Immature natural killer cell (primary cell): ENCODE data around the gene DCAF17. TPM values are rescaled to one million over a fixed set of nuclear protein-coding genes. Genes with fewer than 3 reads are reported as not detected.
"Not testable (repeated sequence)": the region's sequence is repeated elsewhere in the genome, so short reads cannot be mapped to it uniquely, and the experiment has no call there.

ENCODE experiments used
- DNase-seq, 3 donors: peaks; one replicate each; pipeline ENCODE4 v3.0.0; 2022; ENCODE audit warnings: mixed read lengths in 1 of 3
- H3K27ac Mint-ChIP-seq, 6 donors: one replicate each; pipeline ENCODE4 v1.8.0; 2020; ENCODE audit warnings: mixed read lengths in 6 of 6, mild to moderate bottlenecking in 5 of 6, inconsistent platforms in 4 of 6, moderate library complexity in 3 of 6
- H3K27me3 Mint-ChIP-seq, 3 donors: one replicate each; pipeline ENCODE4 v1.8.0; 2020 to 2021; ENCODE audit warnings: low read depth in 3 of 3, mild to moderate bottlenecking in 3 of 3, mixed read lengths in 3 of 3, moderate library complexity in 3 of 3, inconsistent platforms in 1 of 3
- H3K36me3 Mint-ChIP-seq, 3 donors: one replicate each; pipeline ENCODE4 v1.8.0; 2020; ENCODE audit warnings: mixed read lengths in 3 of 3, inconsistent platforms in 2 of 3, mild to moderate bottlenecking in 2 of 3
- H3K4me1 Mint-ChIP-seq, 2 donors: one replicate each; pipeline ENCODE4 v1.8.0; 2020; ENCODE audit warnings: inconsistent platforms in 2 of 2, mild to moderate bottlenecking in 2 of 2, mixed read lengths in 2 of 2, moderate library complexity in 1 of 2
- H3K4me3 Mint-ChIP-seq, 5 donors: one replicate each; pipeline ENCODE4 v1.8.0; 2020; ENCODE audit warnings: mild to moderate bottlenecking in 5 of 5, mixed read lengths in 5 of 5, inconsistent platforms in 3 of 5, moderate library complexity in 3 of 5
- H3K9me3 Mint-ChIP-seq, 6 donors: one replicate each; pipeline ENCODE4 v1.8.0; 2020; ENCODE audit warnings: mild to moderate bottlenecking in 6 of 6, mixed read lengths in 6 of 6, inconsistent platforms in 4 of 6, moderate library complexity in 3 of 6
- polyA plus RNA-seq, 3 donors: library from polyadenylated mRNA; unstranded; fragments of 300-500 nt; fragmentation: Illumina TruSeq; gene quantifications; one replicate each; pipeline ENCODE4 v1.2.3, GENCODE V29; 2021

Gene DCAF17
- polyA plus RNA-seq, 3 donors from 2014 or later, result 12.7 to 17.8 (median 16.4) TPM

DNA sequence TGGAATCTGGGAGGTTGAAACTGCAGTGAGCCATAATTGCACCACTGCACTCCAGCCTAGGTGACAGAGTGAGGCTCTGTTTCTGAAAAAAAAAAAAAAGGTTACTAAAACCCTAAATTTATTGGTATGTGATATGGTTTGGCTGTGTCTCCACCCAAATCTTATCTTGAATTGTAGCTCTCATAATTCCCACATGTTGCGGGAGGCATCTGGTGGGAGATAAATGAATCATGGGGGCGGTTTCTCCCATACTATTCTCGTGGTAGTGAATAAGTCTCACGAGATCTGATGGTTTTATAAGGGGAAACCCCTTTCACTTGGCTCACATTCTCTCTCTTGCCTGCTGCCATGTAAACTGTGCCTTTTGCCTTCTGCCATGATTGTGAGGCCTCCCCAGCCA lies 19.4 kb upstream of the DCAF17 start:
- H3K27ac Mint-ChIP-seq, DNase-seq, H3K4me3 Mint-ChIP-seq, H3K9me3 Mint-ChIP-seq, H3K36me3 Mint-ChIP-seq, H3K4me1 Mint-ChIP-seq, H3K27me3 Mint-ChIP-seq: not testable (repeated sequence)

DNA sequence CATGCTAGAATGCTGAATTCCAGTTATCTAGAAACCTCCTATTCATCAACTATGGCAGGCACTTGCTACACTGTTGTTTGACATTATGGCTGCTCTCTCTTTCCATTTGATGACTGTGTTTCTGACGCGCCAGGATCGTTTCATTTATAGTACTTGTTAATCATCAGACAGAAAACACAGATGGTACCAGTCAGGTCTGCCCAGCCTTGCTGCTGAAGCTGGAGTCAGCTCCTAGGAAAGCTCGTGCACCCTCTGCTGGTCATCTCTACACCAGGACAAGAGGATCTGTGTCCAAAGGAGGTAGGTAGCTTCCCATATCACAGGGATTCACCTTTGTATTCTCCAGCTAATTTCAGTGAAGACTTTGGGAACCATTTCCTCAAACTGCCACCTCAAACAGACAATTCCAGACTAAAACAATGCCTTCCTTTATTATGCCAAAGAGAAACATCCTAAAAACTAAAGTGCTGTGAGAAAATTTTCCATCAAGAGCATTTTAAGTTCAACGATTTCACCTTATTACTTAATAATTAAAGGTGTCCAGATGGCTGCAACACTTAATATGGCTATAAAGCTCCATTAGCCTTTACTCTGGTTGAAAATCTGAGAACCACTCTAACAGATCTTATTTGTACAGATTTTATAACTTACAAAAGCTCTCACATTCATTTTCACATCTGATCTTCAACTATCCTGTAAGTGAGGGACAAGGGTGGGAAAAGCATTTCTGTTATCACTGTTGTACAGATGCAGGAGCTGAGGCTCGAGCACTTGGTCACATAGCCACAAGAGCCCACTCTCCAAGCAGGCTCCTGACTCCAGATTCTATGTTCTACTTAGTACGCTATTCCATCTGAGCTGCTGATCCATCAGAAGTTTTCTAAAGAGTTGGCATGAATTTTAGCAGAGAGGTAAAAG lies 17.8 kb upstream of the DCAF17 start:
- peak; percentile 45 to 62 (median 61) for DNase-seq
- H3K4me3 Mint-ChIP-seq, result no peak overlapping the region
- H3K9me3 Mint-ChIP-seq, result no peaks in the 10 kb centered on the region
- H3K27me3 Mint-ChIP-seq, result peaks cover 0 to 2% (median 0%) of the 10 kb centered on the region in 3 donors
- H3K36me3 Mint-ChIP-seq, result peaks cover 0 to 3% (median 0%) of the 10 kb centered on the region in 3 donors
- H3K4me1 Mint-ChIP-seq, result peaks cover 8 to 17% of the 10 kb centered on the region in 2 donors
- peak overlapping the region in 3 of 6 donors; percentile 1 to 37 (median 1) for H3K27ac Mint-ChIP-seq

DNA sequence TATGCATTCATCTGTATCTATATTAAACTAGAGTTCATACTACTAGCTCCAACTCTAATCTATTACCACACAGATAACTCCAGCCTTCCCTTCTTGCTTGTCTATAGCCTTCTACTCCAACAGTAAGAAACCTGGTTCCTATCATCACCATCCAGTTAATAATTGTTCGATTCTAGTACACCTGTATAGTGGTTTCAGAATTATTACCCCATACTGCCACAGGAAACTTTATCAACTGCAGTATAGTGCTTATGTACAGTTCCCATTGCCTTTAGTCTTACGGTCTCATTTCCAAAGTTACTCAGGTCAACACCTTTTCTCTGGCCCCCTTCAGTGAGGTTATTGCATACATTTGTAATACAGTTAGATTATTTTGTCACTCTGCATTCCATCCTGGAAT lies 14.7 kb upstream of the DCAF17 start:
- no peak for DNase-seq
- Mint-ChIP-seq H3K27ac (no peak overlapping the region), H3K4me1 (peaks cover 8 to 18% of the 10 kb centered on the region in 2 donors), H3K36me3 (peaks cover 0 to 12% (median 11%) of the 10 kb centered on the region in 3 donors), H3K9me3 (peaks cover 0 to 5% (median 0%) of the 10 kb centered on the region in 6 donors), H3K27me3 (peaks cover 0 to 6% (median 0%) of the 10 kb centered on the region in 3 donors), H3K4me3 (no peak overlapping the region)

DNA sequence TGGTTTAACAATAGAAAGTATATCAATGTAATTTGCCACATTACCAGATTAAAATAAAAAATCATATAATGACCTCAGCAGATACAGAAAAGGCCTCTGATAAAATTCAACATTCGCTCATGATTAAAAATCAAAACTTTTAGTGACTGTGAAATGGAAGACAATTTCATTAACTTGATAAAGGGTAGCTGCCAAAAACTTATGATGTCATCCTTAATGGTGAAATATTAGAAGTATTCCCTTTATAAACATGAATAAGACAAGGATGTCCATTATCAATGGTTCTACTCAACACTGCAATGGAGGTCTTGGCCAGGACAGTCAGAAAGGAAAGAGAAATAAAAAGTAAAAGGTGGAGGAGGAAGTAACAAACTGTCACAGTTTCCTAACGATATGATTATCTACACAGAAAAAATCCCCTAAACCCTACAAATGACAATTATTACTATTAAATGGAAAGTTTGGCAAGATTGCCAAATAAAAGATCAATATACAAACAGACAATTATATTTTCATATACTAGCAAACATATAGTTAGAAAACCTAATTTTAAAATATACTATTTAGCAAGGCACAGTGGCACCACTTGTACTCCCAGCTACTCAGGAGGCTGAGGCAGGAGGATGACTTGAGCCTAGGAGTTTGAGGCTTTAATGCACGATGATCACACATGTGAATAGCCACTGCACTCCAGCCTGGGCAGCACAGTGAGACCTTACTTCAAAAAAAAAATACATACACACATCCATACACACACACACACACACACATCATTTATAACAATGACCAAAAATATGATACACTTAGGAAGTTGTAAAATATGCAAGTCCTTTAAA lies 13.1 kb upstream of the DCAF17 start:
- no peak for DNase-seq
- Mint-ChIP-seq H3K4me3 (no peak overlapping the region), H3K27ac (peak overlapping the region in 2 of 6 donors; percentile 3 to 42)

DNA sequence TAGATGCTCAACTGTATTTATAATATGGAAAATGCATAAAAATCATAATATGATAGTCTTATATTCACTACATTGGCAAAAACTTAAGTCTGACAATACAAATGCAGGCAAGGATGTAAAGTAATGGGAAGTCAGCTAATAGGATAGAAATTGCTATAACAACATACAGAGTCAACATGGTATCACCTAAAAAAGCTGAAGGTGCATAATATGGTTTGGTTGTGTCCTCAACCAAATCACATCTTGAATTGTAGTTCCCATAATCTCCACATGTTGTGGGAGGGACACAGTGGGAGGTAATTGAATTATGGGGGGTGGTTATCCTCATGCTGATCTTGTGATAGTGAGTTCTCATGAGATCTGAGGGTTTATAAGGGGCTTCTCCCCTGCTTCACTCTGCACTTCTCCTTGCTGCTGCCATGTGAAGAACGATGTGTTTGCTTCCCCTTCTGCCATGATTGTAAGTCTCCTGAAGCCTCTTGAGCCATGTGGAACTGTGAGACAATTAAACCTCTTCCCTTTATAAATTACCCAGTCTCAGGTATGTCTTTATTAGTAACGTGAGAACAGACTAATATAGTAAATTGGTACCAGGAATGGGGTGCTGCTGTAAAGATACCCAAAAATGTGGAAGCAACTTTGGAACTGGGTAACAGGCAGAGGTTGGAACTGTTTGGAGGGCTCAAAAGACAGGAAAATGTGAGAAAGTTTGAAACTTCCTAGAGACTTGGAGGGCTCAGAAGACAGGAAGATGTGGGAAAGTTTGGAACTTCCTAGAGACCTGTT lies 11.1 kb upstream of the DCAF17 start:
- H3K9me3 Mint-ChIP-seq, DNase-seq, H3K4me3 Mint-ChIP-seq, H3K27me3 Mint-ChIP-seq, H3K27ac Mint-ChIP-seq: not testable (repeated sequence)
- peaks cover 4 to 17% (median 16%) of the 10 kb centered on the region in 3 donors for H3K36me3 Mint-ChIP-seq
- H3K4me1 Mint-ChIP-seq, result peaks cover 4 to 11% of the 10 kb centered on the region in 2 donors

More for the DNA sequence above, 13.1 kb upstream of the DCAF17 start:
- H3K9me3 Mint-ChIP-seq, result peaks cover 0 to 5% (median under 1%) of the 10 kb centered on the region in 6 donors
- peaks cover 4 to 17% (median 16%) of the 10 kb centered on the region in 3 donors for H3K36me3 Mint-ChIP-seq
- peaks cover 5 to 15% of the 10 kb centered on the region in 2 donors for H3K4me1 Mint-ChIP-seq
- peaks cover 0 to 6% (median 2%) of the 10 kb centered on the region in 3 donors for H3K27me3 Mint-ChIP-seq

DNA sequence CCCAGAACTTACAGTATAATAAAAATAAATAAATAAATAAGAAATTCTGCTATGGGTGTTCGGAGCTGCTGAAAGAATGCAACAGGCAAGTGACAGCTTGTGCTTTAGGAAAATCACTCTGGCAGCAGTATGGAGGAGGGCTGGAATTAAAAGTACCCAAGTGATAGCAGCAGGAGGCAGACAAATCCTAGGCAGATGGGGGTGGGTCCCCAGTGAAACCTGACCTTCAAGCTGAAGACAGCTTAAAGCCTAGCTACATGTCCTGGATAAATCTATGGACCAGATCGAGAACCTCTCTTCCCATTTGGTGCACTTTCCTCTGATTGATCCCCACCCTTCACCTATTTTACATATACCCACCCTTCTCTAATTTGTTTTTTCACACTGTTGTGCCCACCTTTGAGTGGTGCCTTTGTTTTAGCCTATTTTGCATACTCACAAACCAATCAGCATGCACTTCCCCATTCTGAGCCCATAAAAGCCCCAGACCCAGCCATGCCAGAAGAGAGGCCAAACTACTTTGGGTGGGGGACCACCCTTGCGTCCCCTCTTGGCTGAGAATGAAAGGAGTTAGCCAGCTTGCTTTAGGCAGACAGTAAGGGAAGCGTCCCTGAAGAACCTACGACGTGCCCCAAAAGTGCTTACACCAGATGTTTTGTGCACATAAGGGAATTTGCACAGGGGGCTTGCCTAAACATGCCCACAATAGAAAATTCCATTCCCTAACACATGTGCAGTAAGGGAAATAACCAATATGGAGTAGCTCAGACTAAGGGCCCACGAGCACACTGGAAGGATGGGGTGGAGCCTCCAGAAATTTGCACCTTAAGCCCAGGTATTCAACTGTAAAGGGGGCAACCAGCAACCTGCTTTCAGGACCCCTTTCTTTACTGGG lies 3.3 kb upstream of the DCAF17 start:
- Mint-ChIP-seq H3K27me3 (peaks cover 2 to 7% (median 2%) of the 10 kb centered on the region in 3 donors), H3K4me3 (no peak overlapping the region), H3K9me3 (no peaks in the 10 kb centered on the region), H3K36me3 (peaks cover 0 to 3% (median 0%) of the 10 kb centered on the region in 3 donors), H3K27ac (no peak overlapping the region), H3K4me1 (peaks cover 23 to 28% of the 10 kb centered on the region in 2 donors)
- DNase-seq, result no peak

DNA sequence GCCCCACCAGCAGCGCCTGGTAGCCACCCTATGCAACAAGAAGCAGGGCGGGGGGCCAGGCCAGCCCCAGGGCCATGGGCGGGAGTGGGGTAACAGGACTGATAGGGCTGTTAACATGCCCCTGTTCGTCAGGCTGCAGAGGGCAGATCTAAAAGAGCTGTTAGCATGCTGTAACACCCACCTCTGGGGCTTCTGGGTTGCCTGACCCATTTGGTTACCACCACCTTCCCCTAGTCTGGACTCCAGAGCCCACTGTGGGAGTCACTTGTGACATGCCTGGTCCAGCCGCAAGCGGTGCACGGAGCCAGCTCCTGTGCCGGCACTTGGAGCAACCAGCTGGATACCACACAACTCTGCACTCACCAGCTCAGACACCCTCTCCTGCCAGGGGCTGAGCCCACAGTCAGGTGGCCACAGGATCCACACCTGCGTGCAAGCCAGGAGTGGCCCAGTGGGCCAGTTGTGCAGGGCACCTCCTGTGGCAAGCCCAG lies 2.3 kb upstream of the DCAF17 start:
- Mint-ChIP-seq H3K4me3 (no peak overlapping the region), H3K36me3 (peaks cover 0 to 7% (median 4%) of the 10 kb centered on the region in 3 donors), H3K27me3 (peaks cover 2 to 7% (median 2%) of the 10 kb centered on the region in 3 donors), H3K4me1 (peaks cover 24 to 31% of the 10 kb centered on the region in 2 donors), H3K9me3 (no peaks in the 10 kb centered on the region), H3K27ac (no peak overlapping the region)
- DNase-seq, result no peak

DNA sequence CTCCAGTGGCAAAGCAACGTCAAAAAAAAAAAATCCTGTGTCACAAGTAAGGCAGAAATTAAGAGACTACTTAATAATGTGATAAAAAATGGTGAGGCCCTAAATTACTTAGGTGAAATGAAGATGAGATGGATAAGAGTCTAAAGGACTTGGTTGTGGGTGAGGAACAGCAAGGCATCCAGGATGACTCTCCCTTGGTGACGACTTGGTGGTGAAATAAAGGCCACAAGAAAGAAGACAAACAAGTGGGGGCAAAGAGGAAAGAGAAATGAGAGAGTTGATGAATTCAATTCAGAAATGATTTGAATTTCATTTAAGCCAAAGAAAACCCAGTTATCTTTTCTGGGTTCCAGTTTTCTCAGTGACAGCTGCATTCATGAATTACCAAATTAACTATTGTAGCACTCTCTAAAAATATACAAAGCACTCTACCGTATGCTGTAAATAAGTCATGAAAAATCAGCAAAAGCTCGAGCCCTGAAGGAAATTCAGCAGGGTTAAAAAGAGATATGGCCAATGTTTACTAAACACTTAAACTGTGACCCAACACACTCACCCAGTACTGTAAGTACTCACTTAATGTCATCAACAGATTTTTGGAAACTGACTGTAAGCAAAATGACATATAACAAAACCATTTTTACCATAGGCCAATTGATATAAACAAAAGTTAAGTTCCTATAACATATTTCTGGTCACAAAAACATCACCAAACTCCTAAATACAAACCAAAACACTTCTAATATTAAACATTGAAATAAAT lies 1.6 kb upstream of the DCAF17 start:
- Mint-ChIP-seq H3K27ac (peak overlapping the region in 4 of 6 donors; percentile 25 to 90 (median 84)), H3K36me3 (peaks cover 3 to 13% (median 11%) of the 10 kb centered on the region in 3 donors), H3K27me3 (peaks cover 2 to 5% (median 2%) of the 10 kb centered on the region in 3 donors), H3K9me3 (no peaks in the 10 kb centered on the region), H3K4me3 (peak overlapping the region; percentile 87 to 97 (median 91)), H3K4me1 (peaks cover 25 to 35% of the 10 kb centered on the region in 2 donors)
- no peak for DNase-seq

DNA sequence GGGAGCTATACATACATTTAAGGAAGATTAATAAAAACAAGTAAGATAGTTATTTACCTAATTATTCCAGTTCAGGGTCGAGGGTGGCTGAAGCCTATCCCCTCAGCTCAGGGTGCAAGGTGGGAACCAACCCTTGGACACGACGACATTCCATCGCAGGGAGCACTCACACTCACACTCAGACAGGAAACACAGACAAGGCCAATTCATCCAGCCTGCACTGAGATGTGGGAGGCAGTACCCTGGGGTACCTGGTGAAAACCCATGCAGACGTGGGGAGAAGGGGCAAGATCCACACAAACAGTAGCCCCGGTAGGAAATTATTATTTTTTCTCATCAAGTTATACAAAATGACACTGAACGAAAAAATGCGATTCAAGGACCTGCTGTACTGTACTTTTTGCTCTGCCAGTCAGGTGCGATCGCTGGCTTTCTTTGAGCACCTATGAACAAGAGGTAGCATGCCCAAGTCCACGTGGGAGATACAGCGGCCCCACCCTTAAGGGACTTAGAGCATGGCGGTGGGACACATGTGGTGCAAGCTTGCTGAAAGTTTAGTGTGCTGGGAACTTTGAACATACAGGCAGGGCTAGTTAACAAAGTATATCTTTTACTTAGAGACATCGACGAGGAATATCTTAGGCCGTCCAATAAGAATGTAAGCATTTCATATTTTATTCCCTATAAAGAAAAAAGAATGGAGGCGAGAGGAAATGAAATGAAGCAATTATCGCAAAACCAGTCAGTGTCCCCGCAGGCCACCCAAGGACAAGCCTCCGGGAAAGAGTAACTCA lies 860 bp upstream of the DCAF17 start:
- H3K36me3 Mint-ChIP-seq, result peaks cover 9 to 21% (median 18%) of the 10 kb centered on the region in 3 donors
- DNase-seq, result peak in 1 of 3 donors; percentile 1
- H3K27me3 Mint-ChIP-seq, result peaks cover 2 to 5% (median 2%) of the 10 kb centered on the region in 3 donors
- H3K4me1 Mint-ChIP-seq, result peaks cover 27 to 43% of the 10 kb centered on the region in 2 donors
- H3K27ac Mint-ChIP-seq, result peak overlapping the region; percentile 87 to 96 (median 95)
- no peaks in the 10 kb centered on the region for H3K9me3 Mint-ChIP-seq
- H3K4me3 Mint-ChIP-seq, result peak overlapping the region; percentile 87 to 97 (median 91)

DNA sequence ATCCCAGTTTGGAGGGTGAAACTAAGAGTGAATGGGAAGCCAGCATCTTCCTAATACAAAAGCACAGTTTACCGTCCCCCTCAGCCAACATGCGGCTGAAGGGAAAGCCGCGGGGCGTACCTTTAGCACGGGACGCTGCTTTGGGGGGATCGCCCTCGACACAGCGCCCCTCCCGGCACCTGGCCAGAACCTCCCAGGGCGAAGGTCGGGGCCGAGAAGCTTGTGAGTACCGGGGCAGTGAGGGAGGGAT lies 338 bp upstream of the DCAF17 start, which contains the start of gene METTL8:
TSS of gene METTL8 (minus strand) at position 228 of the 250 bp plus-strand sequence. CDS start 41,805 bp downstream, outside the sequence.
- Mint-ChIP-seq H3K27ac (peak within 1 kb of the TSS; percentile 90 to 96 (median 95)), H3K4me3 (peak within 1 kb of the TSS; percentile 87 to 97 (median 91)), H3K4me1 (peaks cover 27 to 44% of the 10 kb centered on the region in 2 donors), H3K9me3 (no peaks in the 10 kb centered on the region), H3K27me3 (peaks cover 2 to 5% (median 2%) of the 10 kb centered on the region in 3 donors), H3K36me3 (peaks cover 14 to 26% (median 24%) of the 10 kb centered on the region in 3 donors)
- no peak for DNase-seq

DNA sequence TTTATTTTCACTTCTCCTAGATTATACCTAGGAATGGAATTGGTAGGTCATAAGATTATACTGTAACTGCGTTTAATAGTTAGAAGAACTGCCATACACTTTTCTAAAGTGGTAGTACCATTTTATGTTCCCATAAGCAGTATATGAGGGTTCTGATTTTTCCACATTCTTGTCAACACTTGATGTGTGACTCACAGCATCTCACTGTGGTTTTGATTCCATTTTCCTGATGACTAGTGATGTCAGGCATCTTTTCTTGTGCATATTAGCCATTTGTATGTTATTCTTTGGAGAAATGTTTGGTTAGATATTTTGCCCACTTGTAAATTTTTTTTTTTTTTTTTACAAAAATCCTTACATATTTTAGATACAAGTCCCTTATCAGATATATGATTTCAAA lies 2.3 kb downstream of the DCAF17 start:
- Mint-ChIP-seq H3K36me3 (peaks cover 27 to 41% (median 32%) of the 10 kb centered on the region in 3 donors), H3K27me3 (peaks cover 2 to 5% (median 2%) of the 10 kb centered on the region in 3 donors), H3K27ac (no peak overlapping the region), H3K4me3 (no peak overlapping the region), H3K4me1 (peaks cover 28 to 44% of the 10 kb centered on the region in 2 donors), H3K9me3 (no peaks in the 10 kb centered on the region)
- DNase-seq, result no peak
